HG03060 (cell line): ENCODE measurements around the gene CASZ1.

Source experiments
- ATAC-seq: cut with Tn5 transposase; IDR thresholded peaks from one replicate; pipeline ENCODE4 v1.9.1; 2021; ENCODE audit warnings: low read depth, moderate number of reproducible peaks; ENCODE audit not compliant: unreplicated experiment

Gene CASZ1

GRCh38 chr1:10712568-10713362 lies 83.7 kb downstream of the CASZ1 start:
- no peak for ATAC-seq

GRCh38 chr1:10710489-10710888 lies 86.0 kb downstream of the CASZ1 start:
- no peak for ATAC-seq

- ATAC-seq, result no peak
These were observed 86.8 kb downstream of the CASZ1 start for GRCh38 chr1:10709646-10710045.

- no peak for ATAC-seq
These were observed 87.3 kb downstream of the CASZ1 start for GRCh38 chr1:10709165-10709564.

GRCh38 chr1:10708757-10709156 lies 87.7 kb downstream of the CASZ1 start:
- ATAC-seq, result no peak

GRCh38 chr1:10707208-10707607 lies 89.2 kb downstream of the CASZ1 start:
- no peak for ATAC-seq

- ATAC-seq, result no peak
These were observed 90.0 kb downstream of the CASZ1 start for GRCh38 chr1:10706376-10706913.

GRCh38 chr1:10705953-10706352 lies 90.5 kb downstream of the CASZ1 start:
- no peak for ATAC-seq

GRCh38 chr1:10704368-10704882 lies 92.0 kb downstream of the CASZ1 start:
- ATAC-seq, result no peak

GRCh38 chr1:10703702-10704101 lies 92.7 kb downstream of the CASZ1 start:
- ATAC-seq, result no peak

GRCh38 chr1:10701145-10701544 lies 95.3 kb downstream of the CASZ1 start:
- ATAC-seq, result no peak

GRCh38 chr1:10699470-10699835 lies 97.0 kb downstream of the CASZ1 start:
- no peak for ATAC-seq

- no peak for ATAC-seq
These were observed 97.5 kb downstream of the CASZ1 start for GRCh38 chr1:10698726-10699469.

GRCh38 chr1:10697621-10698160 lies 98.8 kb downstream of the CASZ1 start:
- no peak for ATAC-seq

GRCh38 chr1:10696977-10697376 lies 99.5 kb downstream of the CASZ1 start:
- no peak for ATAC-seq

GRCh38 chr1:10694633-10695627 lies 101.5 kb downstream of the CASZ1 start:
- no peak for ATAC-seq

- no peak for ATAC-seq
These were observed 102.2 kb downstream of the CASZ1 start for GRCh38 chr1:10694274-10694632.

- no peak for ATAC-seq
These were observed 102.8 kb downstream of the CASZ1 start for GRCh38 chr1:10693497-10694273.

GRCh38 chr1:10693152-10693496 lies 103.3 kb downstream of the CASZ1 start:
- no peak for ATAC-seq
